ENCODE measurements around the gene KLHDC8A. TPM values are rescaled to one million over a fixed set of nuclear protein-coding genes. Genes with fewer than 3 reads are reported as not detected.

KLHDC8A gene
- total and polyA plus RNA-seq, 2 donors (not counting 3 experiments of a cell fraction or from before 2014, with no cell fraction given), result not detected

- no TSS peak for BruUV-seq (replicated peaks)
- CTCF ChIA-PET, result interaction anchor here (0.7 to 21.6 kb wide), 5 partner anchors 24 to 194 kb away, joined by 3 to 1536 read pairs (median 6); no protein-coding TSS in a partner anchor
- Histone ChIP-seq H3K79me2 (ENCODE audit: control insufficient read depth, insufficient read depth, low read length) (no peaks in the 10 kb centered on the region), H3K27ac (ENCODE audit: insufficient read depth, low read depth, low read length) (no peak overlapping the region), H3K4me3 (replicated peaks in 1 of 3; ENCODE audit: insufficient read depth in 1 of 3, low read depth in 1 of 3, low read length in 3 of 3) (no peak overlapping the region), H3K36me3 (ENCODE audit: control insufficient read depth in 2 of 2, extremely low read depth in 1 of 2, insufficient read depth in 2 of 2, low read length in 2 of 2) (no peaks in the 10 kb centered on the region), H3K4me2 (ENCODE audit: insufficient read depth, low read length) (no peak overlapping the region), H3K4me1 (ENCODE audit: control insufficient read depth, extremely low read depth, insufficient read depth, low read length) (no peaks in the 10 kb centered on the region), H3K9ac (replicated peaks; ENCODE audit: extremely low read depth, insufficient read depth, low read length) (no peak overlapping the region), H3K9me3 (replicated peaks; ENCODE audit: control insufficient read depth, insufficient read depth, low read length) (no peaks in the 10 kb centered on the region), H3K27me3 (ENCODE audit: control insufficient read depth in 2 of 2, insufficient read depth in 2 of 2, low read length in 2 of 2) (peaks cover 8 to 22% of the 10 kb centered on the region in 2 experiments), H4K20me1 (replicated peaks; ENCODE audit: control insufficient read depth, extremely low read depth, insufficient read depth, low read length) (no peaks in the 10 kb centered on the region), H2AFZ (ENCODE audit: low read depth, low read length) (no peak overlapping the region), H3K9me1 (replicated peaks; ENCODE audit: control insufficient read depth, extremely low read depth, insufficient read depth, low read length) (no peaks in the 10 kb centered on the region)
- POLR2A ChIA-PET, result no interaction called here
- FAIRE-seq (no peak), DNase-seq (ENCODE audit: low read depth, low spot score) (no peak)
- TF ChIP-seq MYC (IDR thresholded peaks at IDR 0.05; ENCODE audit: low read depth, low read length), result no peak
- intact Hi-C loops (cut with micrococcal nuclease) (no loop called here), dilution Hi-C loops (cut with MboI; ENCODE audit: extremely low pct_ligation_motif_present, low sequenced_read_pairs) (no loop called here)
Measured at GRCh38 chr1:205330150-205330549, 26.6 kb downstream of the KLHDC8A start.

GRCh38 chr1:205329719-205330118 lies 27.0 kb downstream of the KLHDC8A start:
- intact Hi-C loops (cut with micrococcal nuclease) (no loop called here), dilution Hi-C loops (cut with MboI; ENCODE audit: extremely low pct_ligation_motif_present, low sequenced_read_pairs) (no loop called here)
- BruUV-seq (replicated peaks), result no TSS peak
- DNase-seq (ENCODE audit: low read depth, low spot score) (no peak), FAIRE-seq (no peak)
- POLR2A ChIA-PET, result no interaction called here
- Histone ChIP-seq H3K4me3 (replicated peaks in 1 of 3; ENCODE audit: insufficient read depth in 1 of 3, low read depth in 1 of 3, low read length in 3 of 3) (no peak overlapping the region), H4K20me1 (replicated peaks; ENCODE audit: control insufficient read depth, extremely low read depth, insufficient read depth, low read length) (no peaks in the 10 kb centered on the region), H3K4me2 (ENCODE audit: insufficient read depth, low read length) (no peak overlapping the region), H3K27me3 (ENCODE audit: control insufficient read depth in 2 of 2, insufficient read depth in 2 of 2, low read length in 2 of 2) (peaks cover 8 to 22% of the 10 kb centered on the region in 2 experiments), H3K36me3 (ENCODE audit: control insufficient read depth in 2 of 2, extremely low read depth in 1 of 2, insufficient read depth in 2 of 2, low read length in 2 of 2) (no peaks in the 10 kb centered on the region), H2AFZ (ENCODE audit: low read depth, low read length) (no peak overlapping the region), H3K9me1 (replicated peaks; ENCODE audit: control insufficient read depth, extremely low read depth, insufficient read depth, low read length) (no peaks in the 10 kb centered on the region), H3K9ac (replicated peaks; ENCODE audit: extremely low read depth, insufficient read depth, low read length) (no peak overlapping the region), H3K79me2 (ENCODE audit: control insufficient read depth, insufficient read depth, low read length) (no peaks in the 10 kb centered on the region), H3K4me1 (ENCODE audit: control insufficient read depth, extremely low read depth, insufficient read depth, low read length) (no peaks in the 10 kb centered on the region), H3K9me3 (replicated peaks; ENCODE audit: control insufficient read depth, insufficient read depth, low read length) (no peaks in the 10 kb centered on the region), H3K27ac (ENCODE audit: insufficient read depth, low read depth, low read length) (no peak overlapping the region)
- CTCF ChIA-PET, result interaction anchor here (0.7 to 21.6 kb wide), 4 partner anchors 25 to 155 kb away, joined by 3 to 1536 read pairs (median 7); no protein-coding TSS in a partner anchor
- no peak for TF ChIP-seq GATA2 (IDR thresholded peaks at IDR 0.05; ENCODE audit: insufficient read depth, insufficient read length, low read depth, low read length)
- no peak for TF ChIP-seq MYC (IDR thresholded peaks at IDR 0.05; ENCODE audit: low read depth, low read length)
- TF ChIP-seq FOS (IDR thresholded peaks at IDR 0.05; ENCODE audit: borderline replicate concordance, insufficient read depth, low read length), result no peak
- TF ChIP-seq POLR2A (IDR thresholded peaks at IDR 0.05; ENCODE audit: low read depth, low read length), result no peak
- no peak for TF ChIP-seq EZH2 (IDR thresholded peaks at IDR 0.05; ENCODE audit: borderline replicate concordance, low read depth, low read length, severe bottlenecking)
